AG09309 (cell line): ENCODE results near the gene TRIO.
"Not testable (repeated sequence)": the region's sequence is repeated elsewhere in the genome, so short reads cannot be mapped to it uniquely, and the experiment has no call there.

Experiments used
- DNase-seq: peaks from one replicate; pipeline ENCODE4 v3.0.0-alpha.2; 2010; ENCODE audit warnings: low read depth
- H3K4me3 ChIP-seq: 2 replicates; pipeline ENCODE4 v1.5.1; 2011; ENCODE audit warnings: mild to moderate bottlenecking, low read depth, low read length, moderate library complexity; ENCODE audit not compliant: control insufficient read depth
- TF ChIP-seq, protein P1 (sequence below): IDR thresholded peaks from 2 replicates; pipeline ENCODE4 v1.5.1; 2011; ENCODE audit warnings: mild to moderate bottlenecking, low read depth, low read length, inconsistent platforms; ENCODE audit not compliant: insufficient read depth, control insufficient read depth; ENCODE audit errors: missing control alignments

TRIO gene

DNA sequence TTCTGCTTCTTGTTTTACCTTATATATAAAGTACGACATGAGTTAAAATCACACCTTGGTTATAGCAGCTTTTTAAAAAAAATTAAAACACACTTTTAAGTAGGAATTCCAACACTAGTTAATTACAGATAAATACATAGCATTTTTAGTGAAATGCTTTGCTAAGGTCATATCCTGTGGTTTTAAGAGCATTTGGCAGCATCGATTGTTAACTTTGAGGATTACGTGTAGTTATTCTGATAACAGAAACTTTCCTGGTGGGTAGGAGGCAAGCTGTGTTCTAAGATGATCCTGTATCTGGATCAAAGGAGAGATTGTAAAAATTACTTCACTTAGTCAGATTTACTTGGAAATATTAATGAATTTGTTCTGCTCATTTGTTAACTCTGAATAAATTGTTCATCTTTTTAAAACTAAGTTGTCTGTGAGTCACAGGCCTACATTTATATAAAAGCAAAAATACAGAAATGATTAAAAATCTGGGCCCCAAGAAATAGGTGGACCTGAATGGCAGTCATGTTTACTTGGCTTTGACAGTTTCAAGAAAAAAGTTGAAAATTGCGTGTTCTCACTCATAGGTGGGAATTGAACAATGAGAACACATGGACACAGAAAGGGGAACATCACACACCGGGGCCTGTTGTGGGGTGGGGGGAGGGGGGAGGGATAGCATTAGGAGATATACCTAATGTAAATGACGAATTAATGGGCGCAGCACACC is 58.3 kb downstream of the TRIO start:
- no peak overlapping the region for H3K4me3 ChIP-seq
- no peak for DNase-seq
- TF ChIP-seq, protein P1, sequence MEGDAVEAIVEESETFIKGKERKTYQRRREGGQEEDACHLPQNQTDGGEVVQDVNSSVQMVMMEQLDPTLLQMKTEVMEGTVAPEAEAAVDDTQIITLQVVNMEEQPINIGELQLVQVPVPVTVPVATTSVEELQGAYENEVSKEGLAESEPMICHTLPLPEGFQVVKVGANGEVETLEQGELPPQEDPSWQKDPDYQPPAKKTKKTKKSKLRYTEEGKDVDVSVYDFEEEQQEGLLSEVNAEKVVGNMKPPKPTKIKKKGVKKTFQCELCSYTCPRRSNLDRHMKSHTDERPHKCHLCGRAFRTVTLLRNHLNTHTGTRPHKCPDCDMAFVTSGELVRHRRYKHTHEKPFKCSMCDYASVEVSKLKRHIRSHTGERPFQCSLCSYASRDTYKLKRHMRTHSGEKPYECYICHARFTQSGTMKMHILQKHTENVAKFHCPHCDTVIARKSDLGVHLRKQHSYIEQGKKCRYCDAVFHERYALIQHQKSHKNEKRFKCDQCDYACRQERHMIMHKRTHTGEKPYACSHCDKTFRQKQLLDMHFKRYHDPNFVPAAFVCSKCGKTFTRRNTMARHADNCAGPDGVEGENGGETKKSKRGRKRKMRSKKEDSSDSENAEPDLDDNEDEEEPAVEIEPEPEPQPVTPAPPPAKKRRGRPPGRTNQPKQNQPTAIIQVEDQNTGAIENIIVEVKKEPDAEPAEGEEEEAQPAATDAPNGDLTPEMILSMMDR = no peak

DNA sequence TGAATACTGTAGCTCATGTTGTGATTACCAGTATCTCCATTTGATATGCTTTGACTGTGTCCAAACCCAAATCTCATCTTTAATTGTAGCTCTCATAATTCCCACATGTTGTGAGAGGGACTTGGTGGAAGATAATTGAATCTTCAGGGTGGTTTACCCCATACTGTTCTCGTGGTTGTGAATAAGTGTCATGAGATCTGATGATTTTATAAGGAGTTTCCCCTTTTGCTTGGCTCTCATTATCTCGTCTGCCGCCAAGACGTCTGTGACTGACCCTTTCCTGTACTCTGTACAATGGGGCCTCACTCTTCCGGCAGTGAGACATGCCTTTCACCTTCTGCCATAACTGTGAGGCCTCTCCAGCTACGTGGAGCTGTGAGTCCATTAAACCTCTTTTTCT is 59.3 kb downstream of the TRIO start:
- DNase-seq = no peak
- no peak overlapping the region for H3K4me3 ChIP-seq
- TF ChIP-seq, protein P1 = no peak

DNA sequence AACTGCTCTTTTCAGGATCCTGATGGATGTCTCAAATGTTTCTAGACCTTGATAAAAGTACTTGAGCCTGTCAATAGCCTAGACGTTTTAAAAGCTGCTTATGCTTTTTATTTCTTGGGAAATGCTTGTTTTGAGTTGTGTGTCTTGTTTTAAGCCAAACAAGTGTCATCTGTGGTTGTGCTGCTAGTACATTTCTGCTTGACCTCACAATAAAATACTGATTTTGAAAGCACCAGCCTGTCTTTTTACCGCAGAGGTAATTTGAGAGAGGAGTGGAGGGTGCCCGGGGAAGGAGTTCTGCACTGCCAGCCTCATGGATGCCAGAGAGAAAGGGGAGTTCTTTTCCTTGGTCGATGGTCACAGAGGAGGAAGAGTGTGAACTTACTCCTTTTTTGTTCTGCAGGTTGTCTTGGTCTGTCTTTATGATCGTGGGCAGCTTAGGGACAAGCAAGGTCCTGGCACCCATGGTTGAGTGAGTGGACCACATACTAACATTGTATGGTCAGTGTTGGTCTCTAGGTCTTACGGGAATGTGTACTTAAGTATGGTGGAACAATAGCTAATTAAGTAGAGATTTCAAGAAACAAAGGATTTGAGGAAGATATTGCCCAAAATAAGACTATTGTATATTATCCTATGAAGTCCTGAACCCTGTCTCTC is 61.0 kb downstream of the TRIO start:
- no peak for DNase-seq
- H3K4me3 ChIP-seq = no peak overlapping the region
- TF ChIP-seq, protein P1 = no peak

DNA sequence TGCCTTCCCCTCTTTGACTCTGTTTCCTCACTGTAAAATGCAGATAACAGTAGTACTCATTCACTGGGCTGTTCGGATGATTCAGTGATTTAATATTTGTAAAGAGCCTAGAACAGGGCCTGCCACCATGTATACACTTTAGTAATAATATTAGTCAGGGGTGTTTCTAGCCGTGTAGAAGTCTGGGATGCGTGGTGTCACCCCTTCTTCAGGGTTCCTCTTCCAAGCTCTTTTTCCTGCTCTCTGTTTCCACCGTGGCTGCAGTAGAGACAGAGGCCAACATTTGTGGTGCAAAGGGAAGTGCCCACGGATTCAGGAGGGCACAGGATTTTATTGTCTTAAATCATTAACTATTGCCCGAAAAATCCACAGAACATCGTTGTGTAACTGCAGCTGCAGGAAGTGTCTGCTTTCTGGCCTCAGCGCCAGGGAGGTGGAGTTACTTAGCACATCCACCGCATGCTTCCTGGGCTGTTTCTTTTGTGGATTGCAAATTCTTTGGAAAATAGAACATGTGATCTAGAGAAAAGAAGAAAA is 61.7 kb downstream of the TRIO start:
- peak overlapping the region; percentile 6 for H3K4me3 ChIP-seq
- peak; percentile 67 for DNase-seq
- TF ChIP-seq, protein P1 = no peak

DNA sequence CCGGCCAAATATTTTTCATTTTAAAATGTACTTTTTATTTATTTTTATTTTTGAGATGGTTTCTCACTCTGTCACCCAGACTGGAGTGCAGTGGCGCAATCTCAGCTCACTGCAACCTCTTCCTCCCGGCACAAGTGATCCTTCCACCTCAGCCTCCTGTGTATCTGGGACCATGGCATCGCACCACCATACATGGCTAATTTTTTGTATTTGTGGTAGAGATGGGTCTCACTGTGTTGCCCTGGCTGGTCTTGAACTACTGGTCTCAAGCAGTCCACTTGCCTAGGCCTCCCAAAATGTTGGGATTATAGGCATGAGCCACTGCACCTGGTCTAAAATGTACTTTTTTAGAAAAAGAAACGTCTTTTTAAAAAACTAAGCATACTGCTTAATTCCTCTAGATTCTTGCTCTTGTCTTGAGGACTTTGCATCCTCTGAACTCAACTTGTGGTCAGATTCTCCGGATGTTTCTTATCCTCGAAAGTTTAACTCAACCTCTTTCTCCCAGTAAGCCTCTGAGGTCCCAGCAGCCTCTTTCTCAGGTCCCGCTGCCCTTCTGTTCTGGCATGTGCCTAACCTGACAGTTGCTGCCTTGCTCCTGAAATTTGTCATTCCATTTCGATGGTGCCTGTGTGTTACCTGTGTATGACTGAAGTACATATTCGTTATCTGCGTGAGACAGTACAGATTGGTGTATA is 63.0 kb downstream of the TRIO start:
- TF ChIP-seq, protein P1 = no peak
- no peak for DNase-seq
- H3K4me3 ChIP-seq = no peak overlapping the region

DNA sequence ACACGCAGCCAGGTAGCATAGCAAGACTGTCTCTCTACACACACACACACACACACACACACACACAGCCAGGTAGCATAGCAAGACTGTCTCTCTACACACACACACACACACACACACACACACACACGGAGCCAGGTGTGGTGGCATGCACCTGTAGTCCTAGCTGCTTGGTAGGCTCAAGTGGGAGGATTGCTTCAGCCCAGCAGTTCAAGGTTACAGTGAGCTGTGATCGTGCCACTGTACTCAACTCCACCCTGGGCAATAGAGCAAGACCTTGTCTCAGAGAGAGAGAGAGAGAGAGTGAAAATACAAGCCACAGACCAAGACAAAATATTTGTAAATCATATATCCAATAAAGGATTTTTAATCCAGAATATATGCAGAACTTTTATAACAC is 64.3 kb downstream of the TRIO start:
- H3K4me3 ChIP-seq, DNase-seq: not testable (repeated sequence)
